NB4 (cell line): ENCODE results near the gene MAGI2.

Source experiments
- DNase-seq: peaks from one replicate; pipeline ENCODE4 v3.0.0; 2010; ENCODE audit warnings: low read depth
- H3K4me3 ChIP-seq: one replicate; pipeline ENCODE4 v1.5.1; 2011; ENCODE audit warnings: mild to moderate bottlenecking, low read depth, low read length, moderate library complexity
- MYC ChIP-seq: IDR thresholded peaks from 2 replicates; pipeline ENCODE4 v1.6.1; 2011; ENCODE audit warnings: low read depth, low read length
- POLR2A ChIP-seq: IDR thresholded peaks from 2 replicates; pipeline ENCODE4 v1.6.1; 2011; ENCODE audit warnings: mild to moderate bottlenecking; ENCODE audit not compliant: insufficient read length; ENCODE audit errors: extremely low read depth
- TF ChIP-seq, protein P1 (sequence below): IDR thresholded peaks from 2 replicates; pipeline ENCODE4 v1.6.1; 2011; ENCODE audit warnings: low read depth, low read length
- TF ChIP-seq, protein P2 (sequence below): IDR thresholded peaks from one replicate; pipeline ENCODE4 v1.5.1; 2012; ENCODE audit warnings: low read depth, low read length

The MAGI2 gene

DNA sequence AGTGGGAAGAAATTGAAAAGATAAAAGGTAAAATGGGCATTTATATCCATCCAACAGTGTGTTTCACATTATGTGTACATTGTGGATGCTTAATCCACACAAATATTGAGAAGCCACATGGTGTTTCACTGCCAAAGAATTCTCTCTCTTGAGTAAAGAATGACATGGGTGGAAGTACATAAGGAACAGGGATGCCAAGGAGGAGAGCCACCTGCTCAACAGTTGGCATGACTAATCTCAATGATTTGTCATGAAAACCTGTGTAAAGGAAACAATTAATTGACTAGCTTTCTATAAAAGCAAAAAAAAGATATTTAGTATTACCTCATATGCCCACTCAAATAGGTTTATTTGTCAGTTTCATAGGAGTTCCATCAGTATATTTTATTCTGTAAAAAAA, 43.1 kb downstream of the MAGI2 start:
- TF ChIP-seq, protein P1, sequence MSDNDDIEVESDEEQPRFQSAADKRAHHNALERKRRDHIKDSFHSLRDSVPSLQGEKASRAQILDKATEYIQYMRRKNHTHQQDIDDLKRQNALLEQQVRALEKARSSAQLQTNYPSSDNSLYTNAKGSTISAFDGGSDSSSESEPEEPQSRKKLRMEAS = no peak
- TF ChIP-seq, protein P2, sequence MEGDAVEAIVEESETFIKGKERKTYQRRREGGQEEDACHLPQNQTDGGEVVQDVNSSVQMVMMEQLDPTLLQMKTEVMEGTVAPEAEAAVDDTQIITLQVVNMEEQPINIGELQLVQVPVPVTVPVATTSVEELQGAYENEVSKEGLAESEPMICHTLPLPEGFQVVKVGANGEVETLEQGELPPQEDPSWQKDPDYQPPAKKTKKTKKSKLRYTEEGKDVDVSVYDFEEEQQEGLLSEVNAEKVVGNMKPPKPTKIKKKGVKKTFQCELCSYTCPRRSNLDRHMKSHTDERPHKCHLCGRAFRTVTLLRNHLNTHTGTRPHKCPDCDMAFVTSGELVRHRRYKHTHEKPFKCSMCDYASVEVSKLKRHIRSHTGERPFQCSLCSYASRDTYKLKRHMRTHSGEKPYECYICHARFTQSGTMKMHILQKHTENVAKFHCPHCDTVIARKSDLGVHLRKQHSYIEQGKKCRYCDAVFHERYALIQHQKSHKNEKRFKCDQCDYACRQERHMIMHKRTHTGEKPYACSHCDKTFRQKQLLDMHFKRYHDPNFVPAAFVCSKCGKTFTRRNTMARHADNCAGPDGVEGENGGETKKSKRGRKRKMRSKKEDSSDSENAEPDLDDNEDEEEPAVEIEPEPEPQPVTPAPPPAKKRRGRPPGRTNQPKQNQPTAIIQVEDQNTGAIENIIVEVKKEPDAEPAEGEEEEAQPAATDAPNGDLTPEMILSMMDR = no peak
- no peak for TF ChIP-seq POLR2A
- no peak for TF ChIP-seq MYC
- H3K4me3 ChIP-seq = no peak overlapping the region
- DNase-seq = no peak

DNA sequence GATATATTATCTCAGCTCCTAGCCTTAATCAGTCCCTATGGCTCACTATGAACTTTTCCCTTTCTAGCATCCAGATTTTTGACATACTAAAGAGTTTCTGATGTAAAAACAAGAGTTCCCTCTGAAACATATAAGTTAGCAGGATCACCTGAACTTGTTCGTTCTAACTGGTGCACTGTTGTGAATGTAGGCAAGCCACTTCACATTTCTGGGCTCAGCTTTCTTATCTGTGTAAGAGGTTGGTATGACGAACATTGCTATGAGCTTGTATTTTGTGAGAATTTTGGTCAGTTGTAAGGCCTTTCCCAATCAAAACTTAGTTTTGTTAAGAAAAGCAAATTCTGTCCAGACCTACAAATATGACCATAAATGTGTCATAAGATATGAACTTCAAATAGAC, 46.1 kb downstream of the MAGI2 start:
- no peak overlapping the region for H3K4me3 ChIP-seq
- TF ChIP-seq, protein P1 = no peak
- TF ChIP-seq MYC (no peak), POLR2A (no peak)
- TF ChIP-seq, protein P2 = no peak
- no peak for DNase-seq

DNA sequence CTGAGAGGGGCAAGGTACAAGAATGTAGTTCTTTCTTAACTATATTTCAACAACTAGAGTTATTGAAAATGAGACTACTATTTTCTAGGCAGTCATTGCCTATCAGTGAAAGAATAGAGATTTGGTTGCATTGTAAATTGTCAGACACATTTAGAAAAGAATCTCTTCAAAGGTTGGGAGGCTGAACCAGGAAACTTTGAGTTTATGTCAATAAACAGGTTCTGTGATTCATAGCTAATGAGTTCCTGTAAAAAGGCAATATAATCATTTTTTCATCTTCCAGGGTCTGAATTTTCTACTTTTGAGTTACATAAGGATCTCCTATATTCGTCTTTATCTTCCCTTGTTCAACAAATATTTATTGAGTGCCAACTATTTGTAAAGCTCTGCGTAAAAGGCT, 47.1 kb downstream of the MAGI2 start:
- DNase-seq = no peak
- TF ChIP-seq POLR2A = no peak
- TF ChIP-seq, protein P1 = no peak
- TF ChIP-seq, protein P2 = no peak
- TF ChIP-seq MYC = no peak
- H3K4me3 ChIP-seq = no peak overlapping the region

DNA sequence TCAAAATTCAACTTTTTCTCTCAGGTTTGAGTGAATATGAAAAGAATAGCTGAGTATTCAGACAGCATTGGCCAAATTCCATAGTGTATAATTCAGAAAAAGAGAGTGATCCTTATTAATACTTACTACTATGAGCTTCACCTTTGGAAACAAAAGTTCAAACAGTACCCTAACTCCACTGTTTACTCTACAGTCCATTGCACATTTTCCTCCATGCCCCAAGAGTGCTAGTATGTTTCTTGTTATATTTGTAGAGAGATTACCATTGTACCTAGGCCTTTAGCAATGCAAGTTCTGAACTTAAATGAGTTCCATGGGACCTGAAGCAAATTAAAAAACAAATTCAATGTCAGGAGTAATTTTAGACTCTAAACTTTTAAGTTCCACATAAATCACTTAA, 48.1 kb downstream of the MAGI2 start:
- H3K4me3 ChIP-seq = no peak overlapping the region
- TF ChIP-seq POLR2A = no peak
- no peak for DNase-seq

DNA sequence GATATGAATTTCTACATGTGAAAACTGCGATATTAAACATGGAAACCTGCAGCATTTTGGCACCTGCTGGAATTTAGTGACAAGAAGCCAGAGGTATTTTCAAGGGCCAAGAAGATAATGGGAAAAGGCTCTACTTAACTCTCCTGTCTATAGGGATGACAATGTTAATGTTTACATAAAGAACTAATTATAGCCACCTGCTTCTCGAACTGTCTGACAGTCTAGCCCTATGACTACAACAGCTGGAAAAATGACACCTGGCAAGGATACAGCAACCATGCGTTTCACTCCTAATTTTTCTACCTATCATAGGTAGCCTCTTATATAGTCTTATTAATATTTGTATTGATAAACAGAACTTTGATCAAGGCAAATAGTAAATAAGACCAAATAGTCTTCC, 49.6 kb downstream of the MAGI2 start:
- DNase-seq = no peak
- TF ChIP-seq POLR2A = no peak
- TF ChIP-seq, protein P2 = no peak
- TF ChIP-seq, protein P1 = no peak
- TF ChIP-seq MYC = no peak
- H3K4me3 ChIP-seq = no peak overlapping the region

DNA sequence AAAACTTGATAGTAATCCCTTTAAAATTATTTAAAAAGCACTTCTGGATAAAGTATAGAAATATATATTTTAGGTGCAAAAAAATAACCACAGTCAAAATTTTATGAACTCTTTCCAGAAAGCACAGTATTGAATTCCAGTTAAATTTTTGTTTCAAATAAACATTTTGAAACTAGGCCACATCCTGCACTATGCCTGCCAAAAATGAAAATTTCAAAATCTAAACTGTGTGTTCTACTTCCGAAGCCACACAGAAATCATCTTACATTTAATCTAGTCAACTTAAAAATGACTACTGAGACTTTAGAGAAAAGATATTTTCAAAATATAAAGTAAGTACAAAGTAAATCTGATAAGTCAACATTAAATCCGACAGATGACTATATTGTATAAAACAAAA, 50.0 kb downstream of the MAGI2 start:
- H3K4me3 ChIP-seq = no peak overlapping the region
- DNase-seq = no peak
- TF ChIP-seq, protein P1 = no peak
- TF ChIP-seq, protein P2 = no peak

DNA sequence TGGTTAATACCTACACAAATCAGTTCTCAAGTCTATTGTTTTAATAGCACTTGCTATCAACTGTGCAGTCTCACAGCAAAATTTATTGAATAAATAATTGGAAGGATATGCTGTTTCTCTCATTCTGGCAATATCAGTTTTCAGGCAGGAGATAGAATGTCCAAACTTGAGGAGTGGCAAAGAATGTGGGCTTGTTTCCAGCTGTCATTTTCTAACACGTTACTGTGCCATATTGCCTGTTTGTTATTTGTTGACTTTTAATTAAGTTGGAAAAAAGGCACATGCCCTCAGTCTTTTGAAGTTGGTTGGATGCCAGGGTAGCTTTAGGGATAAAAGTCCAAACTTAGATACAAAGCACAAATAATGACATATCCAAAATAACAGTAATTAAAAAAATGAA, 52.2 kb downstream of the MAGI2 start:
- no peak for TF ChIP-seq MYC
- TF ChIP-seq, protein P2 = no peak
- no peak for TF ChIP-seq POLR2A
- TF ChIP-seq, protein P1 = no peak
- H3K4me3 ChIP-seq = no peak overlapping the region
- no peak for DNase-seq
